DOHH2 (cell line): Measurements from ENCODE around the gene INPP4A.

Experiments
- CTCF ChIP-seq: fragments of 200-600 bp; sonication (generic); IDR thresholded peaks from one replicate; pipeline ENCODE4 v1.5.1; 2014; ENCODE audit warnings: antibody characterized with exemption, mild to moderate bottlenecking, low read depth, low read length; ENCODE audit not compliant: poor library complexity, severe bottlenecking
- EZH2phosphoT487 ChIP-seq: fragments of 200-600 bp; sonication (generic); IDR thresholded peaks from 2 replicates; pipeline ENCODE4 v1.6.1; 2017; ENCODE audit warnings: borderline replicate concordance, mild to moderate bottlenecking, antibody characterized with exemption, low read length, moderate library complexity, mixed read lengths

GRCh38 chr2:98555696-98556095, 111.0 kb downstream of the INPP4A start:
- TF ChIP-seq CTCF (no peak), EZH2phosphoT487 (no peak)
